ENCODE measurements around the gene C22orf15. TPM values are rescaled to one million over a fixed set of nuclear protein-coding genes. Genes with fewer than 3 reads are reported as not detected.
A peak's percentile ranks its signal among the peaks of the same experiment; 100 is the strongest.

Gene C22orf15
- total RNA-seq, 1 experiment from 2014 or later, result not detected

- Histone ChIP-seq H3K79me2 (ENCODE audit: low read depth) (0 out of 2 replicates have a peak, but pooled peaks cover 4% of the 10 kb centered on the region), H3K4me3 (peak overlapping the region; percentile 97), H3K27ac (0 out of 2 replicates have a peak overlapping the region, but pooled peaks have one; percentile 24), H3K9me2 (ENCODE audit: insufficient read depth) (no peaks in the 10 kb centered on the region), H3F3A (ENCODE audit: insufficient read depth, low read depth) (peaks cover 20% of the 10 kb centered on the region; the same call in 1 of the 2 replicates), H4K20me1 (ENCODE audit: insufficient read depth) (no peaks in the 10 kb centered on the region), H3K4me2 (peak overlapping the region; percentile 92), H3K36me3 (ENCODE audit: low read depth) (no peaks in the 10 kb centered on the region), H3K27me3 (ENCODE audit: insufficient read depth, low read depth) (no peaks in the 10 kb centered on the region), H3K4me1 (replicated peaks; ENCODE audit: insufficient read depth) (peaks cover 13% of the 10 kb centered on the region), H2AFZ (peak overlapping the region; percentile 99), H3K9me3 (ENCODE audit: insufficient read depth, low read depth) (no peaks in the 10 kb centered on the region)
- POLR2A ChIA-PET (ENCODE audit: unreplicated experiment), result interaction anchor here (0.6 to 0.7 kb wide), 3 partner anchors 22 to 107 kb away, joined by 3 to 8 read pairs (median 4); partner anchors contain the start of genes MMP11 and SLC2A11
- TSS peak; percentile 55 for BruUV-seq (replicated peaks)
- intact Hi-C loops (cut with micrococcal nuclease; ENCODE audit: unreplicated experiment), result no loop called here
- TF ChIP-seq, protein P1, sequence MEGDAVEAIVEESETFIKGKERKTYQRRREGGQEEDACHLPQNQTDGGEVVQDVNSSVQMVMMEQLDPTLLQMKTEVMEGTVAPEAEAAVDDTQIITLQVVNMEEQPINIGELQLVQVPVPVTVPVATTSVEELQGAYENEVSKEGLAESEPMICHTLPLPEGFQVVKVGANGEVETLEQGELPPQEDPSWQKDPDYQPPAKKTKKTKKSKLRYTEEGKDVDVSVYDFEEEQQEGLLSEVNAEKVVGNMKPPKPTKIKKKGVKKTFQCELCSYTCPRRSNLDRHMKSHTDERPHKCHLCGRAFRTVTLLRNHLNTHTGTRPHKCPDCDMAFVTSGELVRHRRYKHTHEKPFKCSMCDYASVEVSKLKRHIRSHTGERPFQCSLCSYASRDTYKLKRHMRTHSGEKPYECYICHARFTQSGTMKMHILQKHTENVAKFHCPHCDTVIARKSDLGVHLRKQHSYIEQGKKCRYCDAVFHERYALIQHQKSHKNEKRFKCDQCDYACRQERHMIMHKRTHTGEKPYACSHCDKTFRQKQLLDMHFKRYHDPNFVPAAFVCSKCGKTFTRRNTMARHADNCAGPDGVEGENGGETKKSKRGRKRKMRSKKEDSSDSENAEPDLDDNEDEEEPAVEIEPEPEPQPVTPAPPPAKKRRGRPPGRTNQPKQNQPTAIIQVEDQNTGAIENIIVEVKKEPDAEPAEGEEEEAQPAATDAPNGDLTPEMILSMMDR (conservative IDR thresholded peaks at IDR 0.05), result no peak
- no peak for TF ChIP-seq EZH2 (IDR thresholded peaks at IDR 0.05; ENCODE audit: low read depth)
- no peak for DNase-seq
- CTCF ChIA-PET, result interaction anchor here (0.6 kb wide), 1 partner anchor 37 kb away, joined by 4 read pairs; no protein-coding TSS in a partner anchor
Measured at GRCh38 chr22:23750367-23750713, 12.4 kb upstream of the C22orf15 start.

- CTCF ChIA-PET, result interaction anchor here (0.6 kb wide), 1 partner anchor 37 kb away, joined by 4 read pairs; no protein-coding TSS in a partner anchor
Measured at GRCh38 chr22:23750714-23751440, 11.9 kb upstream of the C22orf15 start, which contains the start of gene ZNF70. Gene ZNF70, minus strand, starts transcription at chr22:23751112. Its CDS starts 5,972 bp downstream, at chr22:23745140.

GRCh38 chr22:23751441-23751996, 11.3 kb upstream of the C22orf15 start:
- H3K36me3 ChIP-seq (ENCODE audit: low read depth), result no peaks in the 10 kb centered on the region
- CTCF ChIA-PET, result no interaction called here

More at GRCh38 chr22:23750714-23751440, 11.9 kb upstream of the C22orf15 start, which contains the start of gene ZNF70:
- peak within 1 kb of the TSS; percentile 92 for H3K4me2 ChIP-seq
- H3K9me2 ChIP-seq (ENCODE audit: insufficient read depth), result no peaks in the 10 kb centered on the region
- H3F3A ChIP-seq (ENCODE audit: insufficient read depth, low read depth), result peaks cover 24% of the 10 kb centered on the region; the same call in 1 of the 2 replicates
- no peaks in the 10 kb centered on the region for H3K27me3 ChIP-seq (ENCODE audit: insufficient read depth, low read depth)
- peak within 1 kb of the TSS; percentile 97 for H3K4me3 ChIP-seq
- TF ChIP-seq EZH2 (IDR thresholded peaks at IDR 0.05; ENCODE audit: low read depth), result no peak
- TF ChIP-seq, protein P1 (conservative IDR thresholded peaks at IDR 0.05), result no peak; the same call in 1 of the 2 replicates
- POLR2A ChIA-PET (ENCODE audit: unreplicated experiment), result interaction anchor here (0.6 kb wide), 2 partner anchors 22 to 106 kb away, joined by 3 to 8 read pairs; partner anchors contain the start of genes MMP11 and SLC2A11
- intact Hi-C loops (cut with micrococcal nuclease; ENCODE audit: unreplicated experiment), result no loop called here
- BruUV-seq (replicated peaks), result no TSS peak
- 0 out of 2 replicates have a peak, but pooled peaks cover 4% of the 10 kb centered on the region for H3K79me2 ChIP-seq (ENCODE audit: low read depth)
- no peaks in the 10 kb centered on the region for H3K9me3 ChIP-seq (ENCODE audit: insufficient read depth, low read depth)
- H4K20me1 ChIP-seq (ENCODE audit: insufficient read depth), result no peaks in the 10 kb centered on the region
- peak; percentile 72 to 84 for DNase-seq
- H3K36me3 ChIP-seq (ENCODE audit: low read depth), result no peaks in the 10 kb centered on the region
- peaks cover 13% of the 10 kb centered on the region for H3K4me1 ChIP-seq (replicated peaks; ENCODE audit: insufficient read depth)
- H2AFZ ChIP-seq, result peak within 1 kb of the TSS; percentile 99
- peak within 1 kb of the TSS; percentile 83 for H3K27ac ChIP-seq

More at GRCh38 chr22:23751441-23751996, 11.3 kb upstream of the C22orf15 start:
- intact Hi-C loops (cut with micrococcal nuclease; ENCODE audit: unreplicated experiment), result no loop called here
- H3K9me2 ChIP-seq (ENCODE audit: insufficient read depth), result no peaks in the 10 kb centered on the region
- peaks cover 13% of the 10 kb centered on the region for H3K4me1 ChIP-seq (replicated peaks; ENCODE audit: insufficient read depth)
- POLR2A ChIA-PET (ENCODE audit: unreplicated experiment), result no interaction called here
- no peaks in the 10 kb centered on the region for H4K20me1 ChIP-seq (ENCODE audit: insufficient read depth)
- no peaks in the 10 kb centered on the region for H3K9me3 ChIP-seq (ENCODE audit: insufficient read depth, low read depth)
- H3K27ac ChIP-seq, result peak overlapping the region; percentile 83
- DNase-seq, result no peak
- H2AFZ ChIP-seq, result peak overlapping the region; percentile 89
- no peaks in the 10 kb centered on the region for H3K27me3 ChIP-seq (ENCODE audit: insufficient read depth, low read depth)
- peaks cover 24% of the 10 kb centered on the region; the same call in 1 of the 2 replicates for H3F3A ChIP-seq (ENCODE audit: insufficient read depth, low read depth)
- TSS peak; percentile 71 for BruUV-seq (replicated peaks)
- peak overlapping the region; percentile 81 for H3K4me2 ChIP-seq
- TF ChIP-seq, protein P1 (conservative IDR thresholded peaks at IDR 0.05), result no peak
- H3K4me3 ChIP-seq, result peak overlapping the region; percentile 97
- H3K79me2 ChIP-seq (ENCODE audit: low read depth), result 0 out of 2 replicates have a peak, but pooled peaks cover 4% of the 10 kb centered on the region
